HCT116 (cell line): ENCODE data around the gene INPP5B. TPM values are rescaled to one million over a fixed set of nuclear protein-coding genes. Genes with fewer than 3 reads are reported as not detected.

Experiments
- ATAC-seq: fragments of 200-7000 bp; cut with Tn5 transposase; 2 replicates; pipeline ENCODE4 v1.9.1; 2020; ENCODE audit warnings: mild to moderate bottlenecking, moderate library complexity
- BruUV-seq: library from RNA; stranded (reverse); fragments of 400-500 nt; replicated peaks from 2 replicates; lab custom pipeline; 2021; lab: Mats Ljungman, UMichigan
- CTCF ChIA-PET: fragments of 300-600 bp; sonication (Branson Sonifier 250); formaldehyde crosslinking; loops from one replicate; lab custom pipeline; 2021; ENCODE audit warnings: antibody characterized with exemption; lab: Charles Lee
- POLR2A ChIA-PET: fragments of 300-600, 350-600 bp; sonication (Branson Sonifier 250); formaldehyde crosslinking; loops from one replicate; lab custom pipeline; 2021; ENCODE audit warnings: antibody characterized with exemption; lab: Charles Lee
- RAD21 ChIA-PET, 2 experiments: fragments of 300-600 bp; sonication (Branson Sonifier 250); formaldehyde crosslinking; loops; one replicate each; lab custom pipeline; 2023; ENCODE audit warnings: low total read pairs in 2 of 2; ENCODE audit not compliant: uncharacterized antibody in 2 of 2, unreplicated experiment in 2 of 2, low non-redundant PET in 1 of 2; lab: Charles Lee
- DNase-seq: peaks from one replicate; pipeline ENCODE4 v3.0.0-alpha.2; 2010; ENCODE audit warnings: low read depth, low spot score
- H2AFZ ChIP-seq: fragments of 200-600 bp; shearing (Covaris generic), sonication (generic); 2 replicates; pipeline ENCODE4 v1.6.1; 2017; ENCODE audit warnings: low read depth, mixed run types, mixed read lengths, antibody characterized with exemption, low read length; ENCODE audit not compliant: poor library complexity, severe bottlenecking
- H3K27ac ChIP-seq: 2 replicates; pipeline ENCODE4 v1.5.1; 2012; ENCODE audit warnings: low read depth, low read length
- H3K27me3 ChIP-seq: fragments of 200-600 bp; sonication (generic); 2 replicates; pipeline ENCODE4 v1.6.1; 2016; ENCODE audit warnings: mixed run types, low read length, mixed read lengths; ENCODE audit not compliant: insufficient read depth
- H3K36me3 ChIP-seq, 2 experiments: fragments of 200-500 bp in 1 of 2; fragments of 200-600 bp in 1 of 2; sonication (Bioruptor generic) in 1 of 2; sonication (generic) in 1 of 2; 2 replicates each; pipeline versions ENCODE4 v1.5.1 to v1.6.1; 2014 to 2016; ENCODE audit warnings: low read length in 2 of 2, inconsistent platforms in 1 of 2, mixed read lengths in 1 of 2, mixed run types in 1 of 2; ENCODE audit not compliant: insufficient read depth in 2 of 2, control insufficient read depth in 1 of 2
- H3K4me1 ChIP-seq, 2 experiments: fragments of 200-600 bp in 1 of 2; sonication (generic) in 1 of 2; 2 replicates each; pipeline versions ENCODE4 v1.5.1 to v1.6.1; 2012 to 2017; ENCODE audit warnings: low read length in 2 of 2, inconsistent platforms in 1 of 2, mild to moderate bottlenecking in 1 of 2, mixed read lengths in 1 of 2, mixed run types in 1 of 2, moderate library complexity in 1 of 2; ENCODE audit not compliant: insufficient read depth in 2 of 2, control insufficient read depth in 1 of 2
- H3K4me2 ChIP-seq: fragments of 200-600 bp; sonication (generic); 2 replicates; pipeline ENCODE4 v1.6.1; 2017; ENCODE audit warnings: mixed run types, low read length, mixed read lengths
- H3K4me3 ChIP-seq, 2 experiments: fragments of 200-600 bp in 1 of 2; sonication (generic) in 1 of 2; replicated peaks in 1 of 2; 2 replicates each; pipeline ENCODE4 v1.5.1; 2011 to 2016; ENCODE audit warnings: low read length in 2 of 2, control low read depth in 1 of 2, low read depth in 1 of 2, mild to moderate bottlenecking in 1 of 2, mixed read lengths in 1 of 2, mixed run types in 1 of 2
- H3K79me2 ChIP-seq: fragments of 200-600 bp; sonication (generic); 2 replicates; pipeline ENCODE4 v1.6.1; 2017; ENCODE audit warnings: mild to moderate bottlenecking, mixed run types, low read length, moderate library complexity, mixed read lengths; ENCODE audit not compliant: insufficient read depth
- H3K9ac ChIP-seq: fragments of 200-600 bp; sonication (generic); 2 replicates; pipeline ENCODE4 v1.6.1; 2016; ENCODE audit warnings: low read length, mixed read lengths
- H3K9me2 ChIP-seq: fragments of 200-600 bp; sonication (generic), shearing (Covaris generic); 2 replicates; pipeline ENCODE4 v1.6.1; 2017; ENCODE audit warnings: mixed run types, mild to moderate bottlenecking, moderate library complexity; ENCODE audit not compliant: insufficient read depth
- H3K9me3 ChIP-seq, 2 experiments: fragments of 200-500 bp in 1 of 2; fragments of 200-600 bp in 1 of 2; sonication (Bioruptor generic) in 1 of 2; sonication (generic) in 1 of 2; 2 replicates each; pipeline ENCODE4 v1.6.1; 2014 to 2017; ENCODE audit warnings: low read length in 2 of 2, mixed read lengths in 2 of 2, inconsistent platforms in 1 of 2, low read depth in 1 of 2, mild to moderate bottlenecking in 1 of 2, mixed run types in 1 of 2, moderate library complexity in 1 of 2; ENCODE audit not compliant: control insufficient read depth in 1 of 2, insufficient read depth in 1 of 2
- H4K20me1 ChIP-seq: fragments of 200-600 bp; sonication (generic), shearing (Covaris generic); 2 replicates; pipeline ENCODE4 v1.6.1; 2017; ENCODE audit warnings: mixed run types, mild to moderate bottlenecking, moderate library complexity; ENCODE audit not compliant: insufficient read depth
- EZH2phosphoT487 ChIP-seq: fragments of 200-600 bp; IDR thresholded peaks from 2 replicates; pipeline ENCODE4 v1.6.1; 2018; ENCODE audit warnings: antibody characterized with exemption, borderline replicate concordance
- JUND ChIP-seq: IDR thresholded peaks from 2 replicates; pipeline ENCODE4 v1.6.1; 2012
- POLR2A ChIP-seq: IDR thresholded peaks from 2 replicates; pipeline ENCODE4 v1.7.0; 2011; ENCODE audit warnings: borderline replicate concordance; ENCODE audit not compliant: insufficient read depth, insufficient read length; ENCODE audit errors: extremely low read depth
- POLR2AphosphoS5 ChIP-seq: IDR thresholded peaks from 2 replicates; pipeline ENCODE4 v1.6.1; 2011; ENCODE audit warnings: mild to moderate bottlenecking, low read depth, low read length, moderate library complexity
- RAD21 ChIP-seq: IDR thresholded peaks from 2 replicates; pipeline ENCODE4 v1.6.1; 2012; ENCODE audit warnings: low read depth, mild to moderate bottlenecking
- REST ChIP-seq: IDR thresholded peaks from 2 replicates; pipeline ENCODE4 v1.6.1; 2012; ENCODE audit warnings: low read depth
- SP1 ChIP-seq: IDR thresholded peaks from 2 replicates; pipeline ENCODE4 v1.6.1; 2012; ENCODE audit warnings: low read depth
- TCF7L2 ChIP-seq: IDR thresholded peaks from 2 replicates; pipeline ENCODE4 v1.7.0; 2011; ENCODE audit warnings: borderline replicate concordance, inconsistent platforms; ENCODE audit not compliant: insufficient read depth, insufficient read length; ENCODE audit errors: extremely low read depth
- ZNF274 ChIP-seq: fragments of 200-500 bp; sonication (Bioruptor generic); IDR thresholded peaks from 2 replicates; pipeline ENCODE4 v1.6.1; 2014; ENCODE audit warnings: mild to moderate bottlenecking, low read depth, low read length, inconsistent platforms
- intact Hi-C: fragments of 100-400 bp; cut with micrococcal nuclease; formaldehyde crosslinking; loops from 2 replicates; pipeline ENCODE4 v1.10.0; 2022
- total RNA-seq: library from RNA; stranded (reverse); gene quantifications from one replicate; pipeline ENCODE4 v1.2.1, GENCODE V29; 2021; ENCODE audit not compliant: unreplicated experiment
- TF ChIP-seq, protein P1 (sequence below): IDR thresholded peaks from 2 replicates; pipeline ENCODE4 v1.6.1; 2012
- TF ChIP-seq, protein P2 (sequence below), 3 experiments: fragments of 200-600 bp in 1 of 3; sonication (generic) in 1 of 3; IDR thresholded peaks in 2 of 3; conservative IDR thresholded peaks in 1 of 3; 2 replicates each; pipeline ENCODE4 v1.5.1; 2012 to 2017; ENCODE audit warnings: low read depth in 2 of 3, low read length in 2 of 3, antibody characterized with exemption in 1 of 3, borderline replicate concordance in 1 of 3, control low read depth in 1 of 3, mild to moderate bottlenecking in 1 of 3, mixed read lengths in 1 of 3, mixed run types in 1 of 3, moderate library complexity in 1 of 3; ENCODE audit not compliant: insufficient read depth in 1 of 3

INPP5B gene
- total RNA-seq, 1 experiment from 2014 or later, result 20.8 TPM

DNA sequence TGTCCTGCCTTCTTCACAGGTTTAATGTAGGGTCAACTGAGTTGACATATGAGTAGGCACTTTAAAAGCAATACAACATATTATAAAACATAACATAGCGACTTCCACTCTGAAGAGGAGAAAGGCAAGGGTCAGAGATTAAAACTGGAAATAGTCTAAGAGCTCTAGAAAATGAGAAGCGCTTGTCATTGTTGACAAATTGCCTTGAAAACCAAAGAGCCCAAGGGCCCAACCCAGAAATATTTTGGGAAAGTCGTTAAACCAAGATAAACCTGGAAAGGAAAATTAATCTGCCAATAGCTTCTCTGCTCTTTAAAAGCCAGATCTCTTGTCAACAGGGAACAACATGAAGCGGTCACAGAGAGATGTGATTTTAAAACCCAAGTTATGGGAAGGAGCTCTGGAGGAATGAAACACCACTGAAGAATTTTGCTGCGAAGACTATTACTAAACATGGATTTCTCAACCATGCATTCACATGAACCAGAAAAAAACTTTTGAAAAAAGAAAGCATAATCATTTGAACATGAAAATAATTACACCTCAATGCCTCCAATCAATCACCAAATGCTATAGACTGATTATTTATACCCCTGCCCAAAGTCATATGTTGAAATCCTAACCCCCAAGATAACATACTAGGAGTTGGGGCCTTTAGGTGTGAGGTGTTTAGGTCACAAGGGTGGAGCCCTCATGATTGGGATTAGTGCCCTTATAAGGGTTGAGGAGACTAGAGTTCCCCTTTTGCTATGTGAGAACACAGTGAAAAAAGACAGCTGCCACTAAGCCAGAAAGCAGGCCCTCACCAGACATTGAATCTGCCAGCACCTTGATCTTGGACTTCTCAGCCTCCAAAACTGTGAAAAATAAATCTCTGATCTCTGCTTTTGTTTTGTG lies 54.5 kb downstream of the INPP5B start:
- H4K20me1 ChIP-seq, result no peaks in the 10 kb centered on the region
- no peaks in the 10 kb centered on the region for H3K4me1 ChIP-seq
- H2AFZ ChIP-seq, result no peak overlapping the region
- no TSS peak for BruUV-seq
- intact Hi-C loops, result no loop called here
- no peak overlapping the region for H3K9ac ChIP-seq
- no peak overlapping the region for H3K27ac ChIP-seq
- peaks cover 0 to 4% of the 10 kb centered on the region in 2 experiments; a peak in 1 of 4 replicates for H3K36me3 ChIP-seq
- TF ChIP-seq JUND (no peak), ZNF274 (no peak), TCF7L2 (no peak), RAD21 (no peak), POLR2AphosphoS5 (no peak), EZH2phosphoT487 (no peak), POLR2A (no peak), SP1 (no peak)
- TF ChIP-seq, protein P1, sequence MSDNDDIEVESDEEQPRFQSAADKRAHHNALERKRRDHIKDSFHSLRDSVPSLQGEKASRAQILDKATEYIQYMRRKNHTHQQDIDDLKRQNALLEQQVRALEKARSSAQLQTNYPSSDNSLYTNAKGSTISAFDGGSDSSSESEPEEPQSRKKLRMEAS, result no peak
- ATAC-seq (no peak), DNase-seq (no peak)
- H3K9me3 ChIP-seq, result no peaks in the 10 kb centered on the region; a peak in 1 of 4 replicates
- no peaks in the 10 kb centered on the region for H3K9me2 ChIP-seq
- H3K4me3 ChIP-seq, result no peak overlapping the region
- no peaks in the 10 kb centered on the region for H3K27me3 ChIP-seq
- CTCF ChIA-PET, result no interaction called here
- POLR2A ChIA-PET, result no interaction called here
- no peaks in the 10 kb centered on the region for H3K79me2 ChIP-seq
- RAD21 ChIA-PET, result no interaction called here
- no peak overlapping the region for H3K4me2 ChIP-seq

DNA sequence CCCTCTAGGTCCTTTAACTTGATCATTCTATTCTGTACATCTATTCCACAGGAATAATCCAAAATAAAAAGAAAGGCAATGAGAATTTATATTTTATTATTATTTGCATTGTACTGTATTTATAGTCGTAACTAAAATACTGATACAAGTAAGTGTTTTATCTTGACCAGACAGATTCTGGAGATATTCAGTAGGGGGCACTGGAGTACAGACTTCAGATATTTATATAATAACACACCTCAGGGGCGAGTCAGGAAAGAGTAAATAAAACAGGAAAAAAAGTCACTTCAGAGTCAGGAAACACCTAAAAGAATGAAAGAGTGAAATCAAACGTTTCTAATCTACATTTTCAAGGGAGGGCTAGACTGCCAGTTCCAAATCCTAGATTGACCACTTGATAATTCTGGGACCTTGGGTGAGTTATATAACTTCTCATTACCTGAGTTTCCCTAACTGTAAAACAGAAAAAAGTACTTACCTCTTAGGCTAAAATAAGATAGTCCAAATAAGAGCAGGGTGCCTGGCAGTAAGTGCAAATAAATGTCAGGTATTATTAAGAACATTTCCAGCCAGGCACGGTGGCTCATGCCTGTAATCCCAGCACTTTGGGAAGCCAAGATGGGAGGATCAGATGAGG lies 56.4 kb downstream of the INPP5B start:
- DNase-seq, result peak; percentile 23
- Histone ChIP-seq H3K4me1 (no peaks in the 10 kb centered on the region), H3K9ac (no peak overlapping the region), H3K36me3 (peaks cover 4 to 6% of the 10 kb centered on the region in 2 experiments; a peak in 2 of 4 replicates), H3K4me3 (no peak overlapping the region), H3K9me3 (no peaks in the 10 kb centered on the region; a peak in 1 of 4 replicates), H4K20me1 (no peaks in the 10 kb centered on the region), H2AFZ (no peak overlapping the region), H3K4me2 (no peak overlapping the region), H3K79me2 (no peaks in the 10 kb centered on the region), H3K27ac (no peak overlapping the region), H3K27me3 (no peaks in the 10 kb centered on the region), H3K9me2 (no peaks in the 10 kb centered on the region)
- intact Hi-C loops, result loop anchor here (1.0 kb wide), 2 partner anchors 85 to 129 kb away; no protein-coding TSS in a partner anchor
- peak; percentile 74 for ATAC-seq
- POLR2A ChIA-PET, result no interaction called here
- CTCF ChIA-PET, result no interaction called here
- TF ChIP-seq REST (no peak), RAD21 (peak; percentile 75)
- TF ChIP-seq, protein P2, sequence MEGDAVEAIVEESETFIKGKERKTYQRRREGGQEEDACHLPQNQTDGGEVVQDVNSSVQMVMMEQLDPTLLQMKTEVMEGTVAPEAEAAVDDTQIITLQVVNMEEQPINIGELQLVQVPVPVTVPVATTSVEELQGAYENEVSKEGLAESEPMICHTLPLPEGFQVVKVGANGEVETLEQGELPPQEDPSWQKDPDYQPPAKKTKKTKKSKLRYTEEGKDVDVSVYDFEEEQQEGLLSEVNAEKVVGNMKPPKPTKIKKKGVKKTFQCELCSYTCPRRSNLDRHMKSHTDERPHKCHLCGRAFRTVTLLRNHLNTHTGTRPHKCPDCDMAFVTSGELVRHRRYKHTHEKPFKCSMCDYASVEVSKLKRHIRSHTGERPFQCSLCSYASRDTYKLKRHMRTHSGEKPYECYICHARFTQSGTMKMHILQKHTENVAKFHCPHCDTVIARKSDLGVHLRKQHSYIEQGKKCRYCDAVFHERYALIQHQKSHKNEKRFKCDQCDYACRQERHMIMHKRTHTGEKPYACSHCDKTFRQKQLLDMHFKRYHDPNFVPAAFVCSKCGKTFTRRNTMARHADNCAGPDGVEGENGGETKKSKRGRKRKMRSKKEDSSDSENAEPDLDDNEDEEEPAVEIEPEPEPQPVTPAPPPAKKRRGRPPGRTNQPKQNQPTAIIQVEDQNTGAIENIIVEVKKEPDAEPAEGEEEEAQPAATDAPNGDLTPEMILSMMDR (IDR thresholded peaks at IDR 0.05 in 2 of 3, conservative IDR thresholded peaks at IDR 0.05 in 1 of 3; ENCODE audit: borderline replicate concordance in 1 of 3, insufficient read depth in 1 of 3, low read depth in 2 of 3, low read length in 2 of 3), result peak; percentile 50 to 74 (median 60); a peak in 5 of 6 replicates
- RAD21 ChIA-PET, result no interaction called here
- BruUV-seq, result no TSS peak
